Common myeloid progenitor, CD34-positive (primary cell): ENCODE results near the gene SMPD3.

ENCODE experiments used
- CTCF ChIA-PET: fragments of 350-600 bp; sonication (Branson Sonifier 250); formaldehyde crosslinking; loops from one replicate; lab custom pipeline; 2021; ENCODE audit warnings: antibody characterized with exemption; lab: Charles Lee
- POLR2A ChIA-PET: fragments of 350-600 bp; sonication (Branson Sonifier 250); formaldehyde crosslinking; loops from one replicate; lab custom pipeline; 2021; ENCODE audit warnings: antibody characterized with exemption; lab: Charles Lee
- DNase-seq, 3 donors: peaks; one replicate each; pipeline versions ENCODE4 v3.0.0 to v3.0.0-alpha.2; 2013
- H3K27ac ChIP-seq, 2 experiments: 1 replicate in 1 of 2; 2 replicates in 1 of 2; pipeline ENCODE4 v1.7.0; 2013; ENCODE audit warnings: inconsistent platforms in 2 of 2, low read length in 2 of 2, mild to moderate bottlenecking in 2 of 2, low read depth in 1 of 2, moderate library complexity in 1 of 2; ENCODE audit not compliant: severe bottlenecking in 2 of 2, insufficient read depth in 1 of 2, poor library complexity in 1 of 2
- H3K27me3 ChIP-seq, 5 experiments: replicated peaks in 2 of 5; 1 replicate in 3 of 5; 2 replicates in 2 of 5; pipeline versions ENCODE4 v1.6.1 to v1.7.0; 2013; ENCODE audit warnings: low read length in 4 of 5, mild to moderate bottlenecking in 2 of 5, moderate library complexity in 2 of 5, inconsistent platforms in 1 of 5; ENCODE audit not compliant: insufficient read depth in 5 of 5, control insufficient read depth in 4 of 5
- H3K36me3 ChIP-seq, 4 experiments: 1 replicate in 2 of 4; 2 replicates in 2 of 4; pipeline versions ENCODE4 v1.6.1 to v1.7.0; 2013; ENCODE audit warnings: low read length in 3 of 4, control low read depth in 1 of 4, mild to moderate bottlenecking in 1 of 4; ENCODE audit not compliant: control insufficient read depth in 4 of 4, insufficient read depth in 4 of 4
- H3K4me1 ChIP-seq, 4 experiments: 1 replicate in 3 of 4; 2 replicates in 1 of 4; pipeline versions ENCODE4 v1.6.1 to v1.7.1; 2013; ENCODE audit warnings: low read length in 3 of 4, mild to moderate bottlenecking in 3 of 4, control low read depth in 1 of 4, inconsistent platforms in 1 of 4, moderate library complexity in 1 of 4; ENCODE audit not compliant: control insufficient read depth in 4 of 4, insufficient read depth in 4 of 4; ENCODE audit errors: control extremely low read depth in 1 of 4
- H3K4me3 ChIP-seq, 7 experiments: 1 replicate in 4 of 7; 2 replicates in 3 of 7; pipeline versions ENCODE4 v1.5.1 to v1.7.0; 2013; ENCODE audit warnings: mild to moderate bottlenecking in 7 of 7, low read length in 6 of 7, moderate library complexity in 6 of 7, inconsistent platforms in 2 of 7, low read depth in 2 of 7, control low read depth in 1 of 7; ENCODE audit not compliant: insufficient read depth in 4 of 7, control insufficient read depth in 1 of 7; ENCODE audit errors: extremely low read depth in 1 of 7
- H3K9me3 ChIP-seq, 5 experiments: 1 replicate in 4 of 5; 2 replicates in 1 of 5; pipeline versions ENCODE4 v1.6.1 to v1.7.1; 2013; ENCODE audit warnings: low read length in 4 of 5, mild to moderate bottlenecking in 2 of 5, inconsistent platforms in 1 of 5, low read depth in 1 of 5, moderate library complexity in 1 of 5; ENCODE audit not compliant: control insufficient read depth in 4 of 5, insufficient read depth in 2 of 5; ENCODE audit errors: control extremely low read depth in 1 of 5
- WGBS: methylation state at CpG from one replicate; pipeline ENCODE4 v1.1.5; 2013; ENCODE audit not compliant: insufficient coverage; 5-methylcytosine and 5-hydroxymethylcytosine counted together

The SMPD3 gene

GRCh38 chr16:68361485-68361884 lies 86.8 kb downstream of the SMPD3 start:
- ChIA-PET CTCF (interaction anchor here (1.4 kb wide), 1 partner anchor 36 kb away, joined by 4 read pairs; no protein-coding TSS in a partner anchor), POLR2A (no interaction called here)
- peaks cover 0 to 7% (median 0%) of the 10 kb centered on the region in 5 experiments for H3K27me3 ChIP-seq
- 98% methylated on average over 13 of the region's 16 CpGs for WGBS
- DNase-seq, result no peak
- H3K36me3 ChIP-seq, result peaks cover 0 to 33% (median 17%) of the 10 kb centered on the region in 4 experiments
- H3K9me3 ChIP-seq, result no peaks in the 10 kb centered on the region
- H3K4me3 ChIP-seq, result no peak overlapping the region
- peaks cover 0 to 54% (median 25%) of the 10 kb centered on the region in 4 experiments for H3K4me1 ChIP-seq
- H3K27ac ChIP-seq, result no peak overlapping the region

- H3K4me1 ChIP-seq, result peaks cover 0 to 59% (median 28%) of the 10 kb centered on the region in 4 experiments
- DNase-seq, result no peak
- no peak overlapping the region for H3K4me3 ChIP-seq
- H3K36me3 ChIP-seq, result peaks cover 0 to 33% (median 17%) of the 10 kb centered on the region in 4 experiments
- no peaks in the 10 kb centered on the region for H3K9me3 ChIP-seq
- peaks cover 0 to 3% (median 0%) of the 10 kb centered on the region in 5 experiments for H3K27me3 ChIP-seq
- WGBS, result 92% methylated on average over 11 of the region's 14 CpGs
- H3K27ac ChIP-seq, result no peak overlapping the region
- CTCF ChIA-PET, result interaction anchor here (1.2 to 2.2 kb wide), 4 partner anchors 14 to 99 kb away, joined by 4 to 5 read pairs (median 4); no protein-coding TSS in a partner anchor
- POLR2A ChIA-PET, result no interaction called here
Observed at GRCh38 chr16:68360956-68361355, 87.4 kb downstream of the SMPD3 start.

- Histone ChIP-seq H3K4me1 (peaks cover 0 to 62% (median 32%) of the 10 kb centered on the region in 4 experiments), H3K27ac (no peak overlapping the region), H3K36me3 (peaks cover 0 to 37% (median 17%) of the 10 kb centered on the region in 4 experiments), H3K9me3 (no peaks in the 10 kb centered on the region), H3K27me3 (no peaks in the 10 kb centered on the region), H3K4me3 (no peak overlapping the region)
- no peak for DNase-seq
- ChIA-PET CTCF (interaction anchor here (1.2 to 2.2 kb wide), 4 partner anchors 15 to 99 kb away, joined by 4 to 5 read pairs (median 4); no protein-coding TSS in a partner anchor), POLR2A (no interaction called here)
- WGBS, result 97% methylated on average over 18 of the region's 18 CpGs
Observed at GRCh38 chr16:68360547-68360946, 87.8 kb downstream of the SMPD3 start.

- Histone ChIP-seq H3K36me3 (peaks cover 2 to 43% (median 20%) of the 10 kb centered on the region in 4 experiments), H3K27me3 (no peaks in the 10 kb centered on the region), H3K4me1 (peaks cover 0 to 67% (median 38%) of the 10 kb centered on the region in 4 experiments), H3K27ac (no peak overlapping the region), H3K4me3 (no peak overlapping the region), H3K9me3 (no peaks in the 10 kb centered on the region)
- no peak for DNase-seq
- WGBS, result 96% methylated on average over 22 of the region's 23 CpGs
- POLR2A ChIA-PET, result no interaction called here
- CTCF ChIA-PET, result interaction anchor here (1.0 to 2.2 kb wide), 5 partner anchors 15 to 98 kb away, joined by 4 to 5 read pairs (median 4); no protein-coding TSS in a partner anchor
Observed at GRCh38 chr16:68359398-68360191, 88.7 kb downstream of the SMPD3 start.

GRCh38 chr16:68358951-68359350 lies 89.4 kb downstream of the SMPD3 start:
- no peak for DNase-seq
- H3K4me1 ChIP-seq, result peaks cover 0 to 61% (median 38%) of the 10 kb centered on the region in 4 experiments
- peaks cover 3 to 50% (median 25%) of the 10 kb centered on the region in 4 experiments for H3K36me3 ChIP-seq
- H3K4me3 ChIP-seq, result no peak overlapping the region
- ChIA-PET CTCF (interaction anchor here (2.2 kb wide), 1 partner anchor 16 kb away, joined by 4 read pairs; no protein-coding TSS in a partner anchor), POLR2A (no interaction called here)
- no peaks in the 10 kb centered on the region for H3K9me3 ChIP-seq
- H3K27ac ChIP-seq, result no peak overlapping the region
- 100% methylated on average over 6 of the region's 13 CpGs for WGBS
- H3K27me3 ChIP-seq, result no peaks in the 10 kb centered on the region

GRCh38 chr16:68357923-68358322 lies 90.4 kb downstream of the SMPD3 start:
- WGBS, result 91% methylated on average over 11 of the region's 11 CpGs
- POLR2A ChIA-PET, result no interaction called here

More at GRCh38 chr16:68357923-68358322, 90.4 kb downstream of the SMPD3 start:
- CTCF ChIA-PET, result interaction anchor here (1.2 to 6.6 kb wide), 4 partner anchors 11 to 153 kb away, joined by 4 to 48 read pairs (median 6); no protein-coding TSS in a partner anchor
- no peak overlapping the region for H3K4me3 ChIP-seq
- peaks cover 3 to 60% (median 33%) of the 10 kb centered on the region in 4 experiments for H3K36me3 ChIP-seq
- H3K27ac ChIP-seq, result no peak overlapping the region
- H3K27me3 ChIP-seq, result no peaks in the 10 kb centered on the region
- no peak for DNase-seq
- peaks cover 0 to 53% (median 38%) of the 10 kb centered on the region in 4 experiments for H3K4me1 ChIP-seq
- no peaks in the 10 kb centered on the region for H3K9me3 ChIP-seq
